Neuronal stem cell (in vitro differentiated cells): ENCODE data around the gene C2CD4A.

ENCODE experiments used
- DNase-seq: peaks from one replicate; pipeline ENCODE4 v3.0.0-alpha.2; 2013; ENCODE audit warnings: low spot score
- H2AFZ ChIP-seq: one replicate; pipeline ENCODE4 v1.6.1; 2013; ENCODE audit warnings: mild to moderate bottlenecking, low read length, inconsistent platforms
- H2AK5ac ChIP-seq: 2 replicates; pipeline ENCODE4 v1.6.1; 2013; ENCODE audit warnings: low read depth, mild to moderate bottlenecking, inconsistent platforms, low read length, moderate library complexity, mixed read lengths
- H2BK120ac ChIP-seq: 2 replicates; pipeline ENCODE4 v1.6.1; 2013; ENCODE audit warnings: low read depth, mild to moderate bottlenecking, inconsistent platforms, low read length, moderate library complexity, mixed read lengths
- H2BK12ac ChIP-seq: one replicate; pipeline ENCODE4 v1.6.1; 2013; ENCODE audit warnings: low read length, inconsistent platforms
- H2BK15ac ChIP-seq: 2 replicates; pipeline ENCODE4 v1.6.1; 2013; ENCODE audit warnings: mild to moderate bottlenecking, low read length, inconsistent platforms, mixed read lengths
- H2BK5ac ChIP-seq: one replicate; pipeline ENCODE4 v1.6.1; 2013; ENCODE audit warnings: inconsistent platforms, mild to moderate bottlenecking, low read length, moderate library complexity
- H3K14ac ChIP-seq: one replicate; pipeline ENCODE4 v1.6.1; 2013; ENCODE audit warnings: low read length, inconsistent platforms
- H3K18ac ChIP-seq: 2 replicates; pipeline ENCODE4 v1.6.1; 2013; ENCODE audit warnings: low read length, inconsistent platforms
- H3K23ac ChIP-seq: 2 replicates; pipeline ENCODE4 v1.6.1; 2013; ENCODE audit warnings: low read depth, mild to moderate bottlenecking, mixed read lengths, low read length, inconsistent platforms; ENCODE audit not compliant: poor library complexity
- H3K27ac ChIP-seq: replicated peaks from 3 replicates; pipeline ENCODE4 v1.5.1; 2013; ENCODE audit warnings: low read length, inconsistent platforms
- H3K27me3 ChIP-seq, 3 experiments: 2 replicates each; pipeline ENCODE4 v1.6.1; 2013; ENCODE audit warnings: low read length in 3 of 3, mild to moderate bottlenecking in 2 of 3, inconsistent platforms in 1 of 3, low read depth in 1 of 3, mixed read lengths in 1 of 3, moderate library complexity in 1 of 3; ENCODE audit not compliant: control insufficient read depth in 3 of 3, insufficient read depth in 3 of 3
- H3K36me3 ChIP-seq, 2 donors: replicated peaks in 1 of 2; 2 replicates each; pipeline ENCODE4 v1.6.1; 2013; ENCODE audit warnings: low read length in 2 of 2; ENCODE audit not compliant: control insufficient read depth in 2 of 2, insufficient read depth in 2 of 2
- H3K4ac ChIP-seq: 2 replicates; pipeline ENCODE4 v1.6.1; 2013; ENCODE audit warnings: inconsistent platforms, mild to moderate bottlenecking, low read length, moderate library complexity
- H3K4me1 ChIP-seq, 2 donors: 1 replicate in 1 of 2; 2 replicates in 1 of 2; pipeline ENCODE4 v1.6.1; 2013; ENCODE audit warnings: low read length in 2 of 2, low read depth in 1 of 2; ENCODE audit not compliant: control insufficient read depth in 2 of 2, insufficient read depth in 1 of 2
- H3K4me2 ChIP-seq: one replicate; pipeline ENCODE4 v1.6.1; 2013; ENCODE audit warnings: mild to moderate bottlenecking, low read length, inconsistent platforms; ENCODE audit not compliant: insufficient read depth, poor library complexity, severe bottlenecking
- H3K4me3 ChIP-seq, 2 donors: 2 replicates each; pipeline ENCODE4 v1.5.1; 2013; ENCODE audit warnings: low read length in 2 of 2, mild to moderate bottlenecking in 2 of 2, inconsistent platforms in 1 of 2, moderate library complexity in 1 of 2
- H3K79me1 ChIP-seq: one replicate; pipeline ENCODE4 v1.6.1; 2013; ENCODE audit warnings: low read depth, mild to moderate bottlenecking, inconsistent platforms, low read length, moderate library complexity
- H3K9ac ChIP-seq: one replicate; pipeline ENCODE4 v1.6.1; 2013; ENCODE audit warnings: mild to moderate bottlenecking, low read depth, low read length, inconsistent platforms; ENCODE audit not compliant: poor library complexity
- H3K9me3 ChIP-seq, 2 donors: replicated peaks in 1 of 2; 2 replicates each; pipeline versions ENCODE3 to v1.6.1; 2013; ENCODE audit warnings: low read length in 2 of 2, mild to moderate bottlenecking in 2 of 2, inconsistent platforms in 1 of 2, low read depth in 1 of 2, mixed read lengths in 1 of 2, moderate library complexity in 1 of 2; ENCODE audit not compliant: control insufficient read depth in 2 of 2, insufficient read depth in 1 of 2
- H4K8ac ChIP-seq: one replicate; pipeline ENCODE4 v1.6.1; 2013; ENCODE audit warnings: low read depth, mild to moderate bottlenecking, inconsistent platforms, low read length, moderate library complexity
- H4K91ac ChIP-seq: one replicate; pipeline ENCODE4 v1.6.1; 2013; ENCODE audit warnings: low read length, low read depth, mild to moderate bottlenecking, inconsistent platforms; ENCODE audit not compliant: poor library complexity
- WGBS, 2 donors: extraction: QIAGEN DNeasy Blood & Tissue Kit; methylation state at CpG; one replicate each; pipeline ENCODE4 v1.1.7; 2013; ENCODE audit warnings: missing lambda C conversion rate in 2 of 2, mixed read lengths in 1 of 2; ENCODE audit not compliant: insufficient read length in 2 of 2, insufficient replicate concordance in 1 of 2; ENCODE audit errors: extremely low coverage in 2 of 2; 5-methylcytosine and 5-hydroxymethylcytosine counted together

C2CD4A gene

DNA sequence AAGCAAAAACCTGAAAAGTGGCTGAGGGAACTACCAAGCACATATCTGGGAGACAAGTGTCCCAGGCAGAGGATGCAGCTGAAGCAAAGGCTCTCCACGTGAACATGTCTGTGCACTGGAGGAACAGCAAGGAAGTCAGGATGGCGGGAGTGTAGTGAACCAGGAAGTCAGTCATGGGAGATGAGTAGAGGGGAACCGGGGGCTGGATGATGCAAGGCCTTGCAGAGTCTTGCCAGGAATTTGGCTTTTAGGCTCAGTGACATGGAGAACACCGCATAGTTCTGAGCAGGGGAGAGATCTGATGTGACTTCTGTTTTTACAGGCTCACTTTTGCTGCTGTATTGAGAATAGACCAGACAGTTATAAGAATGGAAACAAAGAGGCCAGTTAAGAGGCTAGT lies 19.0 kb downstream of the C2CD4A start:
- Histone ChIP-seq H3K4me2 (no peak overlapping the region), H3K36me3 (no peaks in the 10 kb centered on the region), H3K4me1 (no peaks in the 10 kb centered on the region), H4K8ac (no peak overlapping the region), H2BK5ac (no peak overlapping the region), H3K14ac (no peak overlapping the region), H3K9ac (no peak overlapping the region), H3K79me1 (no peaks in the 10 kb centered on the region), H3K27me3 (no peaks in the 10 kb centered on the region), H4K91ac (no peak overlapping the region), H2AK5ac (no peak overlapping the region), H3K4ac (no peak overlapping the region), H3K18ac (no peak overlapping the region), H2BK15ac (no peak overlapping the region), H2BK120ac (no peak overlapping the region), H2BK12ac (no peak overlapping the region), H3K23ac (no peak overlapping the region), H3K4me3 (no peak overlapping the region), H3K27ac (no peak overlapping the region), H3K9me3 (peaks cover 0 to 3% of the 10 kb centered on the region in 2 donors), H2AFZ (peak overlapping the region; percentile 78)
- no CpG with 5 or more reads among the region's 4 CpGs for WGBS, 2 donors
- DNase-seq, result no peak

DNA sequence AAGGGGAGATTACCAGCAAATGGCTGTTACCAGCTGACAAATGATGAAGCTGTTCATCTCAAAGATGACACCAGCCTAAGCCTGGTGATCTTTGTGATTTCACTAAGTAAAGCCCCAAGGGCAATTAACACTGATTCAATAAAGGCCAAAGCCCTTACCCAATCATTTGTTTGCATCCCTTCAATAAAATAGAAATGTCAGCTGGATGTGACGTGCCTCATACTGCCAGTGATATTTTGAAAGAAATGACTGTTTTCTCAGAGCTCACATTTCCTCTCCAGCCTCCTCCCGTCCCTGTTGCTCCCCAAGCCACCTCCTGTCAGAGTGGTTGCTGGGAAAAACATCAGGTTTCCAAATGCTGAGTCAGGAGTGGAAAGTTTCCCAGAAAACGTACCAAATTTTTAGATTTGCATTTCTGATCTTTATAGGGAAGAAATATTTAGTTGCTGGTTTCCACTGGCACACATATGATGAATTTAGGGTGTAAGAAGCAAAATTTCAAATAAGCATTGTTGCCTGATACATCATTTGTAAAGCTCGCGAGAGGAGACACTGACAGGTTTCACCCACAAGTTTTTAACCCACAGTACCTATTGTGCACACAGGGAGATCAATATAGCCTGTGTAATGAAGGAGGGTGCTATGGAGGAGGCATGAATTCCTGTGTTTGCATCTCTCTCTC lies 21.0 kb downstream of the C2CD4A start:
- Histone ChIP-seq H3K9ac (no peak overlapping the region), H3K14ac (no peak overlapping the region), H3K9me3 (peaks cover 0 to 1% of the 10 kb centered on the region in 2 donors), H3K36me3 (no peaks in the 10 kb centered on the region), H3K4me2 (no peak overlapping the region), H2BK120ac (no peak overlapping the region), H2BK15ac (no peak overlapping the region), H3K18ac (no peak overlapping the region), H2BK12ac (no peak overlapping the region), H3K4me1 (no peaks in the 10 kb centered on the region), H4K8ac (no peak overlapping the region), H3K27me3 (peaks cover 0 to 5% (median 0%) of the 10 kb centered on the region in 3 experiments), H3K27ac (no peak overlapping the region), H2BK5ac (no peak overlapping the region), H4K91ac (no peak overlapping the region), H2AFZ (peak overlapping the region; percentile 6), H3K79me1 (no peaks in the 10 kb centered on the region), H2AK5ac (no peak overlapping the region), H3K4me3 (no peak overlapping the region), H3K23ac (no peak overlapping the region), H3K4ac (no peak overlapping the region)
- DNase-seq, result no peak
- no CpG with 5 or more reads among the region's 5 CpGs for whole genome bisulfite sequencing, 2 donors

DNA sequence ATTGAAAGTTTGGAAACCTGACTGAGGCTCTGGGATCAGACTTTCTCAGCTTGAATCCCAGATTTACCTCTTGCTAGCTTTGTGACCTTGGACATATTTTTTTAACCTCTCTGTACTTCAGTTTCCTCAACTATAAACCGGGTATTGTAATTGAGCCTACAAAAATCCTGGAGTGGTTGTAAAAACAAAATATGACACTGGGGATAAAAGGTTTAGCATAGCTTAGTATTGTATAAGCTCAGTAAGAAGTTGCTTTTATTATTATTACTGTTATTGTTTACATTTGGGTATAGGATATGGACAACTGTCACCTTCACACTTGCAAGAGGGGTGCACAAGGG lies 21.5 kb downstream of the C2CD4A start:
- no peak overlapping the region for H3K23ac ChIP-seq
- H4K91ac ChIP-seq, result no peak overlapping the region
- H3K9ac ChIP-seq, result no peak overlapping the region
- H3K4me1 ChIP-seq, result no peaks in the 10 kb centered on the region
- H3K27me3 ChIP-seq, result peaks cover 0 to 5% (median 0%) of the 10 kb centered on the region in 3 experiments
- no peak overlapping the region for H3K27ac ChIP-seq
- H3K4me3 ChIP-seq, result no peak overlapping the region
- H4K8ac ChIP-seq, result no peak overlapping the region
- H3K4me2 ChIP-seq, result no peak overlapping the region
- no peak overlapping the region for H3K14ac ChIP-seq
- no peaks in the 10 kb centered on the region for H3K79me1 ChIP-seq
- no CpG with 5 or more reads among the region's 1 CpG for WGBS, 2 donors
- no peak overlapping the region for H3K18ac ChIP-seq
- no peak overlapping the region for H2AFZ ChIP-seq
- no peak overlapping the region for H2BK5ac ChIP-seq
- DNase-seq, result no peak
- no peak overlapping the region for H2BK120ac ChIP-seq
- H3K36me3 ChIP-seq, result no peaks in the 10 kb centered on the region
- H2BK15ac ChIP-seq, result no peak overlapping the region
- peaks cover 0 to 1% of the 10 kb centered on the region in 2 donors for H3K9me3 ChIP-seq
- H3K4ac ChIP-seq, result no peak overlapping the region
- no peak overlapping the region for H2AK5ac ChIP-seq
- no peak overlapping the region for H2BK12ac ChIP-seq

DNA sequence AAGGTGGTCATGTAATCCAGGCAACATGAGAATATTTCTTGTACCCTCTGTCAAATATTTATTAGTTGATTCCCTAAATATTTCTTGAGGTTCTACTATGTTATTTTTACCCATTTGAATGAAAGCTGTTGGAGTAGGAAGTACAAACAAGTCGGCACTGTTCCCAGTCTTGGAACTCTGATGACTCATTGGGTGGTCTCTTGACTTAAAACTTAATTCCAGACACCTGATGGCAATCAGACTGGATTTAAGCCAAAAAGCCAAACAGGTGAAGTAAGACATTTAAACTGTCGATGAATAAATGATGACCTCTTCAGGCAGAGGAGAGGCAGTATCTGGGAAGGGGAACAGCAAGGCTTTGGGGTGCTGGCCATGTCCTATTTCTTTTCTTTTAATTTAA lies 22.8 kb downstream of the C2CD4A start:
- Histone ChIP-seq H3K18ac (no peak overlapping the region), H3K27me3 (peaks cover 0 to 5% (median 0%) of the 10 kb centered on the region in 3 experiments), H2BK120ac (no peak overlapping the region), H3K4me3 (no peak overlapping the region), H3K4me2 (no peak overlapping the region), H3K23ac (no peak overlapping the region), H3K36me3 (no peaks in the 10 kb centered on the region), H4K8ac (no peak overlapping the region), H2BK12ac (no peak overlapping the region), H4K91ac (no peak overlapping the region), H3K9ac (no peak overlapping the region), H2AFZ (no peak overlapping the region), H2BK15ac (no peak overlapping the region), H2BK5ac (no peak overlapping the region), H3K14ac (no peak overlapping the region), H3K9me3 (peaks cover 0 to 1% of the 10 kb centered on the region in 2 donors), H3K4me1 (no peaks in the 10 kb centered on the region), H3K79me1 (no peaks in the 10 kb centered on the region), H3K4ac (no peak overlapping the region), H3K27ac (no peak overlapping the region), H2AK5ac (no peak overlapping the region)
- WGBS, 2 donors, result no CpG with 5 or more reads among the region's 2 CpGs
- DNase-seq, result no peak
